Gastrocnemius medialis (tissue), 4 donors: ENCODE data around the gene VAMP8. TPM values are rescaled to one million over a fixed set of nuclear protein-coding genes. Genes with fewer than 3 reads are reported as not detected.
A peak's percentile ranks its signal among the peaks of the same experiment; 100 is the strongest.

Source experiments
- ATAC-seq, 2 donors: fragments of 150-250 bp; one replicate each; pipeline ENCODE4 v1.9.1; 2016
- DNase-seq, 2 donors: peaks; one replicate each; pipeline ENCODE4 v3.0.0-alpha.2; 2019
- H3K27ac ChIP-seq, 4 donors: fragments of 200-600 bp; sonication (generic); 1 replicate in 1 of 4; 2 replicates in 3 of 4; pipeline ENCODE4 v1.5.1; 2016 to 2018; ENCODE audit warnings: mild to moderate bottlenecking in 2 of 4, moderate library complexity in 1 of 4
- H3K27me3 ChIP-seq, 3 donors: fragments of 200-600 bp; sonication (generic) in 2 of 3; 1 replicate in 1 of 3; 2 replicates in 2 of 3; pipeline versions ENCODE4 v1.5.1 to v1.6.0; 2016 to 2019; ENCODE audit warnings: mild to moderate bottlenecking in 1 of 3, moderate library complexity in 1 of 3
- H3K36me3 ChIP-seq, 2 donors: fragments of 200-600 bp; sonication (generic) in 1 of 2; one replicate each; pipeline ENCODE4 v1.5.1; 2017 to 2018
- H3K4me1 ChIP-seq, 2 donors: fragments of 200-600 bp; sonication (generic) in 1 of 2; one replicate each; pipeline ENCODE4 v1.5.1; 2016 to 2017; ENCODE audit warnings: mild to moderate bottlenecking in 2 of 2
- H3K4me3 ChIP-seq, 4 donors: fragments of 200-600 bp; sonication (generic) in 3 of 4; 1 replicate in 1 of 4; 2 replicates in 3 of 4; pipeline ENCODE4 v1.5.1; 2016 to 2019; ENCODE audit warnings: mild to moderate bottlenecking in 2 of 4
- H3K9me3 ChIP-seq, 3 donors: fragments of 200-600 bp; sonication (generic) in 2 of 3; 1 replicate in 1 of 3; 2 replicates in 2 of 3; pipeline ENCODE4 v1.5.1; 2016 to 2019
- POLR2A ChIP-seq, 2 donors: fragments of 450-650 bp; IDR thresholded peaks; one replicate each; pipeline ENCODE4 v1.6.1; 2017; ENCODE audit warnings: antibody characterized with exemption in 2 of 2, mild to moderate bottlenecking in 2 of 2, moderate library complexity in 2 of 2
- in situ Hi-C, 4 donors: fragments of 200-750 bp; cut with MboI; loops; one replicate each; pipeline versions ENCODE4 v1.15.0 to v1.8.0; 2017; ENCODE audit warnings: low sequenced_read_pairs in 4 of 4
- intact Hi-C: fragments of 100-400 bp; cut with DNase I; formaldehyde crosslinking; loops from one replicate; pipeline ENCODE4 v1.15.1; 2023; ENCODE audit warnings: low total_unique reads
- total RNA-seq, 4 donors: library from RNA; depleted of rRNA; stranded (reverse); fragments of >200 nt; gene quantifications; one replicate each; pipeline versions ENCODE4 v1.1.0 to v1.2.3, GENCODE V29; 2016
- TF ChIP-seq, protein P1 (sequence below), 5 experiments: fragments of 450-650 bp in 3 of 5; fragments of 200-600 bp in 2 of 5; sonication (generic) in 2 of 5; IDR thresholded peaks in 4 of 5; conservative IDR thresholded peaks in 1 of 5; 1 replicate in 4 of 5; 2 replicates in 1 of 5; pipeline ENCODE4 v1.5.1; 2016 to 2019; ENCODE audit warnings: antibody characterized with exemption in 5 of 5, mild to moderate bottlenecking in 3 of 5, moderate library complexity in 3 of 5

VAMP8 gene
- total RNA-seq: 10 to 100 TPM in 1 of 4 donors, 1 to 10 TPM in 3; 5.3 to 12.1 (median 7.1) TPM

DNA sequence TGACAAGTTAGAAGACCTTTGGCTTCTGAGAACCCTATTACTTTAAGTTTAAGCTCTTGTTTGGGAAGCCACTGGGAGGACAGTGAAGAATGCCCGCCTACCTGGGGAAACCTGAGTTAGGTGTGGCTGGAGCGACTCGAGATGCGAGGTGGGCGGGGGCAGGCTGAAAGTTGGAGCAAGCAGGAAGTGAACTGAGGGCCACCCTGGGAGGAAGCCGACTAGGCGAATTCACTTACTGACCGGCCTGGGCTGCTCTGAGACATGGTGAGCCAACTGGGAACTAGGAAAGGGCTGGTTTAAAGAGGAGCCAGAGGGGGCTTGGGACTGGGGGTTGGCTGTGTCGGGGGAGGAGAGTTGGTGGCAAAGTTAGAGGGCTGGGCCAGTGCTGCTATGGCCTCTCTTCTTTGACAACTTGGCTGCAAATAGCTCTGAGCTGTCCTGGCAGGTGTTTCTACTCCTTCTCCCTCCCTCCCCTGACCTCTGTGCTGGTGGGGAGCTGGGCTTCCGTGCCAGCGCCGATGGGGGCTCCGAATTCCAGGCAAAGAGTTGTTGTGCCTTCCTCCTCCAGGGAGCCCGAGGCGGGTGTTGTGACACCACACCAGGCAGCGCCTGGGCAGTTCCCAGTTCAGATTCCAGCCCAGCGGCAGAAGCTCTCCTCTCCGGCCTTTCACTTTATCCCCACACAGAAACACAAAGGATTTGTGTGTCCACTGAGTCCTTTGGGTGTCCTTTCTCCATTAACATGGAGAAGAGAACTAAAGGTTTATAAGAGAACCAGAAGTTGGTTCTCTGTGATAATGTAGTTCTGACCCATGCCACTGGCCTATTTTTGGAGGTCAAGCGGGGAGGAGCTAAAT, at the start of gene VAMP8:
Gene VAMP8, plus strand, starts transcription at position 201 of the 857 bp plus-strand sequence. Its CDS starts 61 bp downstream, at position 262.
- in situ Hi-C loops (no loop called here), intact Hi-C loops (no loop called here)
- Histone ChIP-seq H3K27me3 (no peaks in the 10 kb centered on the region), H3K4me3 (peak within 1 kb of the TSS; percentile 8 to 46 (median 26)), H3K4me1 (peaks cover 28% of the 10 kb centered on the region in 2 donors), H3K27ac (peak within 1 kb of the TSS; percentile 73 to 92 (median 82)), H3K9me3 (no peaks in the 10 kb centered on the region), H3K36me3 (no peaks in the 10 kb centered on the region)
- TF ChIP-seq, protein P1, sequence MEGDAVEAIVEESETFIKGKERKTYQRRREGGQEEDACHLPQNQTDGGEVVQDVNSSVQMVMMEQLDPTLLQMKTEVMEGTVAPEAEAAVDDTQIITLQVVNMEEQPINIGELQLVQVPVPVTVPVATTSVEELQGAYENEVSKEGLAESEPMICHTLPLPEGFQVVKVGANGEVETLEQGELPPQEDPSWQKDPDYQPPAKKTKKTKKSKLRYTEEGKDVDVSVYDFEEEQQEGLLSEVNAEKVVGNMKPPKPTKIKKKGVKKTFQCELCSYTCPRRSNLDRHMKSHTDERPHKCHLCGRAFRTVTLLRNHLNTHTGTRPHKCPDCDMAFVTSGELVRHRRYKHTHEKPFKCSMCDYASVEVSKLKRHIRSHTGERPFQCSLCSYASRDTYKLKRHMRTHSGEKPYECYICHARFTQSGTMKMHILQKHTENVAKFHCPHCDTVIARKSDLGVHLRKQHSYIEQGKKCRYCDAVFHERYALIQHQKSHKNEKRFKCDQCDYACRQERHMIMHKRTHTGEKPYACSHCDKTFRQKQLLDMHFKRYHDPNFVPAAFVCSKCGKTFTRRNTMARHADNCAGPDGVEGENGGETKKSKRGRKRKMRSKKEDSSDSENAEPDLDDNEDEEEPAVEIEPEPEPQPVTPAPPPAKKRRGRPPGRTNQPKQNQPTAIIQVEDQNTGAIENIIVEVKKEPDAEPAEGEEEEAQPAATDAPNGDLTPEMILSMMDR (IDR thresholded peaks at IDR 0.05 in 4 of 5, conservative IDR thresholded peaks at IDR 0.05 in 1 of 5): no peak
- no peak for TF ChIP-seq POLR2A (IDR thresholded peaks at IDR 0.05)
- DNase-seq (peak in 1 of 2 donors; percentile 57), ATAC-seq (peak; percentile 57 to 78)

DNA sequence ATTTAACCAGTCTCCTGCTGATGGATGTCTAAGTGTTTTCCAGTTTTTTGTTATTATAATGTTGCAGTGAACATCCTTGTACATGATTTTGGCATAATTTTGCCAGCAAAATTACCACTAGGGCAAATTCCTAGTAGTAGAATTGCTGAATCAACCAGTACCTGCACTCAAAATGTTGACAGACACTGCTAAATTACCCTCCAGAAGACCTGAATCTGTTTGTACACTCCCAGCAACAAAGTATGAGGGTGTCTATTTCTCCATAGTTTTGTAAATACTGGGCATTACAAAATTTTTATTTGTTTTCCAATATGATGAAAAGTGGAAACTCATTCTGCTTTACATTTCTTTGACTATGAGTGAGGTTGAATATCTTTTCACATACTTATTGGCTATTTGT, 49.6 kb upstream of the VAMP8 start:
- ATAC-seq: no peak
- intact Hi-C loops: no loop called here
- H3K9me3 ChIP-seq: no peaks in the 10 kb centered on the region
- no peaks in the 10 kb centered on the region for H3K27me3 ChIP-seq
- H3K27ac ChIP-seq: no peak overlapping the region
- TF ChIP-seq POLR2A (IDR thresholded peaks at IDR 0.05): no peak
- TF ChIP-seq, protein P1 (IDR thresholded peaks at IDR 0.05 in 4 of 5, conservative IDR thresholded peaks at IDR 0.05 in 1 of 5): no peak
- in situ Hi-C loops: no loop called here
- no peak overlapping the region for H3K4me3 ChIP-seq
- no peaks in the 10 kb centered on the region for H3K36me3 ChIP-seq
- no peaks in the 10 kb centered on the region for H3K4me1 ChIP-seq
- no peak for DNase-seq

DNA sequence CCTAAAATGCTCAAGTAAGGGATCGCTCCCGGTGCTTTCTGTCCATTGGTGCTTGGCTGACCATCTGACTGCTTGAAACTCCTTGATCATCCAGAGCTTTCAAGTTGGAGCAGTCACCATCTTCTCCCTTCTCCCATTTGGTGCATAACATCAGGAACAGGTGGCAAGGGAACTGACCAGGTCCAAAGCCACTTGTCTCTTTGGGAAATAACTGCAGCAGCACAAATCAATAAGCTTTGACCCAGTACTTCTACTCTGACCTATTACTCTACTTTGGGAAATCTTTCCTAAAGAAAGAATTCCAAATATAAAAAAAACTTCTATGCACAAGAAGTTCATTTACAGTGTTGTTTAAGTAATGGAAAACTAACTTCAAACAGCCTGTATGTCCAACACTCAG, 49.0 kb upstream of the VAMP8 start:
- in situ Hi-C loops: no loop called here
- no peak for ATAC-seq

DNA sequence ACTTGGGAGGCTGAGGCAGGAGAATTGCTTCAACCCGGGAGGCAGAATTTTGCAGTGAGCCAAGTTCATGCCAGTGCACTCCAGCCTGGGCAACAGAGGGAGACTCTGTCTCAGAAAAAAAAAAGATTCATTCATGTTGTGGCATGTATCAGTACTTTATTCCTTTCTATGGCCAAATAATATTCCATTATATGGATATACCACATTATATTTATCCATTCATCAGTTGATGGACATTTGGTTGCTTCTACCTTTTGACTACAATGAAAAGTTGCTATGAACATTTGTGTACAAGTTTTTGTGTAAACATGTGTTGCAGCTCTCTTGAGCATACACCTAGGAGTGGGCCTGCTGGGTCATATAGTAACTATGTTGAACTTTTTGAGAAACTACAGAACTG, 47.6 kb upstream of the VAMP8 start:
- Histone ChIP-seq H3K27ac (no peak overlapping the region), H3K36me3 (no peaks in the 10 kb centered on the region), H3K27me3 (no peaks in the 10 kb centered on the region), H3K4me3 (no peak overlapping the region), H3K4me1 (no peaks in the 10 kb centered on the region), H3K9me3 (no peaks in the 10 kb centered on the region)
- in situ Hi-C loops (no loop called here), intact Hi-C loops (no loop called here)
- DNase-seq: no peak
- ATAC-seq: no peak
- TF ChIP-seq, protein P1 (IDR thresholded peaks at IDR 0.05 in 4 of 5, conservative IDR thresholded peaks at IDR 0.05 in 1 of 5): no peak
- no peak for TF ChIP-seq POLR2A (IDR thresholded peaks at IDR 0.05)

More for the DNA sequence above, 49.0 kb upstream of the VAMP8 start:
- intact Hi-C loops: no loop called here
- no peaks in the 10 kb centered on the region for H3K27me3 ChIP-seq
- H3K9me3 ChIP-seq: no peaks in the 10 kb centered on the region
- H3K4me1 ChIP-seq: no peaks in the 10 kb centered on the region
- no peaks in the 10 kb centered on the region for H3K36me3 ChIP-seq
- no peak for TF ChIP-seq POLR2A (IDR thresholded peaks at IDR 0.05)
- TF ChIP-seq, protein P1 (IDR thresholded peaks at IDR 0.05 in 4 of 5, conservative IDR thresholded peaks at IDR 0.05 in 1 of 5): no peak
- H3K4me3 ChIP-seq: no peak overlapping the region
- peak in 1 of 2 donors; percentile 0 for DNase-seq
- H3K27ac ChIP-seq: no peak overlapping the region
